GM23338 (cell line): ENCODE measurements around the gene MROH7. TPM values are rescaled to one million over a fixed set of nuclear protein-coding genes. Genes with fewer than 3 reads are reported as not detected.

Experiments used
- ATAC-seq: fragments of 200-7000 bp; cut with Tn5 transposase; 3 replicates; pipeline ENCODE4 v1.9.1; 2020
- DNase-seq: peaks from one replicate; pipeline ENCODE4 v3.0.0-alpha.2; 2015; ENCODE audit warnings: low spot score
- H2AFZ ChIP-seq: fragments of 200-600 bp; sonication (generic); 2 replicates; pipeline ENCODE4 v1.8.0; 2016; ENCODE audit warnings: antibody characterized with exemption, mild to moderate bottlenecking, moderate library complexity
- H3F3A ChIP-seq: fragments of 200-600 bp; sonication (generic); replicated peaks from 2 replicates; pipeline ENCODE4 v1.8.0; 2017; ENCODE audit warnings: antibody characterized with exemption, mixed run types, low read depth
- H3K27ac ChIP-seq: fragments of 200-600 bp; sonication (generic); 2 replicates; pipeline ENCODE4 v1.6.1; 2016; ENCODE audit warnings: low read depth
- H3K27me3 ChIP-seq: fragments of 200-600 bp; sonication (generic); 2 replicates; pipeline ENCODE4 v1.8.0; 2016; ENCODE audit warnings: mild to moderate bottlenecking, mixed run types, moderate library complexity; ENCODE audit not compliant: insufficient read depth
- H3K36me3 ChIP-seq: fragments of 200-600 bp; sonication (generic); 2 replicates; pipeline ENCODE4 v1.8.0; 2016; ENCODE audit warnings: mild to moderate bottlenecking; ENCODE audit not compliant: insufficient read depth
- H3K4me1 ChIP-seq: fragments of 200-600 bp; sonication (generic); 2 replicates; pipeline ENCODE4 v1.8.0; 2016; ENCODE audit warnings: mild to moderate bottlenecking, moderate library complexity; ENCODE audit not compliant: insufficient read depth
- H3K4me2 ChIP-seq: fragments of 200-600 bp; sonication (generic); 2 replicates; pipeline ENCODE4 v1.7.1; 2017; ENCODE audit warnings: mixed run types
- H3K4me3 ChIP-seq: fragments of 200-600 bp; sonication (generic); 2 replicates; pipeline ENCODE4 v1.6.1; 2016; ENCODE audit warnings: mixed run types
- H3K79me2 ChIP-seq: fragments of 200-600 bp; sonication (generic); replicated peaks from 2 replicates; pipeline ENCODE4 v1.8.0; 2017; ENCODE audit warnings: mild to moderate bottlenecking; ENCODE audit not compliant: insufficient read depth
- H3K9me2 ChIP-seq: fragments of 200-600 bp; sonication (generic); 2 replicates; pipeline ENCODE4 v1.8.0; 2017; ENCODE audit not compliant: insufficient read depth
- H4K20me1 ChIP-seq: fragments of 200-600 bp; sonication (generic); replicated peaks from 2 replicates; pipeline ENCODE4 v1.8.0; 2017; ENCODE audit warnings: mild to moderate bottlenecking; ENCODE audit not compliant: insufficient read depth
- H3K27ac Mint-ChIP-seq: 2 replicates; pipeline ENCODE4 v1.8.0; 2020; ENCODE audit warnings: inconsistent platforms, mild to moderate bottlenecking, moderate library complexity, mixed read lengths
- H3K27me3 Mint-ChIP-seq: 3 replicates; pipeline ENCODE4 v1.8.0; 2022; ENCODE audit warnings: low read depth, mild to moderate bottlenecking, moderate library complexity, mixed read lengths, inconsistent platforms; ENCODE audit not compliant: insufficient read depth, poor library complexity
- H3K36me3 Mint-ChIP-seq: 3 replicates; pipeline ENCODE4 v1.8.0; 2021; ENCODE audit warnings: low read depth, mild to moderate bottlenecking, inconsistent platforms, moderate library complexity, mixed read lengths
- H3K4me1 Mint-ChIP-seq: 3 replicates; pipeline ENCODE4 v1.8.0; 2020; ENCODE audit warnings: mild to moderate bottlenecking, inconsistent platforms, mixed read lengths
- H3K4me3 Mint-ChIP-seq: 3 replicates; pipeline ENCODE4 v1.8.0; 2021; ENCODE audit warnings: moderate library complexity, mild to moderate bottlenecking, inconsistent platforms, mixed read lengths
- H3K9me3 Mint-ChIP-seq: 3 replicates; pipeline ENCODE4 v1.8.0; 2020; ENCODE audit warnings: moderate library complexity, mild to moderate bottlenecking, inconsistent platforms, mixed read lengths
- CREB1 ChIP-seq: fragments of 250-450 bp; sonication (Bioruptor Pico); IDR thresholded peaks from 2 replicates; pipeline ENCODE4 v1.5.0; 2020; ENCODE audit warnings: low read depth, mild to moderate bottlenecking, moderate library complexity
- CTCF ChIP-seq, 2 experiments: fragments of 200-600 bp in 1 of 2; sonication (generic) in 1 of 2; conservative IDR thresholded peaks; 2 replicates each; pipeline versions ENCODE4 v1.5.1 to v1.6.1; 2016 to 2017; ENCODE audit warnings: antibody characterized with exemption in 2 of 2, low read depth in 2 of 2, mild to moderate bottlenecking in 2 of 2, moderate library complexity in 1 of 2
- EZH2 ChIP-seq: fragments of 200-600 bp; sonication (generic); IDR thresholded peaks from one replicate; pipeline ENCODE4 v1.8.0; 2017; ENCODE audit warnings: antibody characterized with exemption, mild to moderate bottlenecking, low read depth; ENCODE audit not compliant: unreplicated experiment
- EZH2phosphoT487 ChIP-seq: fragments of 200-600 bp; sonication (generic); IDR thresholded peaks from one replicate; pipeline ENCODE4 v1.8.1; 2018; ENCODE audit warnings: antibody characterized with exemption; ENCODE audit not compliant: unreplicated experiment
- POLR2AphosphoS5 ChIP-seq: IDR thresholded peaks from 2 replicates; pipeline ENCODE4 v1.6.1; 2016; ENCODE audit warnings: antibody characterized with exemption, low read depth
- STAT1 ChIP-seq: IDR thresholded peaks from one replicate; pipeline ENCODE4 v1.6.1; 2016; ENCODE audit warnings: antibody characterized with exemption; ENCODE audit not compliant: unreplicated experiment
- ZNF114 ChIP-seq: fragments of 250-450 bp; sonication (Bioruptor Pico); IDR thresholded peaks from 2 replicates; pipeline ENCODE4 v1.5.0; 2020; ENCODE audit warnings: mild to moderate bottlenecking, moderate library complexity
- ZNF331 ChIP-seq: fragments of 250-450 bp; sonication (Bioruptor Pico); IDR thresholded peaks from 2 replicates; pipeline ENCODE4 v1.5.0; 2020; ENCODE audit warnings: low read depth, mild to moderate bottlenecking, moderate library complexity
- ZNF462 ChIP-seq: fragments of 250-450 bp; sonication (Bioruptor Pico); IDR thresholded peaks from 2 replicates; pipeline ENCODE4 v1.5.0; 2020; ENCODE audit warnings: mild to moderate bottlenecking, moderate library complexity
- polyA plus RNA-seq: library from polyadenylated mRNA; unstranded; fragments of >200 nt; fragmentation: Nextera tagmentation; extraction: Ambion mirVana; gene quantifications from 2 replicates; pipeline ENCODE4 v1.2.1, GENCODE V29; 2016
- total RNA-seq: library from RNA; depleted of rRNA; stranded (reverse); fragments of >200 nt; shearing (Covaris generic); gene quantifications from 2 replicates; pipeline ENCODE4 v1.2.3, GENCODE V29; 2014
- TF ChIP-seq, protein P1 (sequence below): IDR thresholded peaks from 2 replicates; pipeline ENCODE4 v1.6.1; 2016; ENCODE audit warnings: antibody characterized with exemption

MROH7 gene
- total and polyA plus RNA-seq, 2 experiments from 2014 or later, result 0.17 TPM; not detected in 1

- TF ChIP-seq CTCF (conservative IDR thresholded peaks at IDR 0.05; ENCODE audit: low read depth in 2 of 2) (no peak), ZNF114 (CRISPR knock-in tag) (no peak), CREB1 (CRISPR knock-in tag) (no peak)
Measured at GRCh38 chr1:54745274-54745673, 103.7 kb downstream of the MROH7 start (continued).

DNA sequence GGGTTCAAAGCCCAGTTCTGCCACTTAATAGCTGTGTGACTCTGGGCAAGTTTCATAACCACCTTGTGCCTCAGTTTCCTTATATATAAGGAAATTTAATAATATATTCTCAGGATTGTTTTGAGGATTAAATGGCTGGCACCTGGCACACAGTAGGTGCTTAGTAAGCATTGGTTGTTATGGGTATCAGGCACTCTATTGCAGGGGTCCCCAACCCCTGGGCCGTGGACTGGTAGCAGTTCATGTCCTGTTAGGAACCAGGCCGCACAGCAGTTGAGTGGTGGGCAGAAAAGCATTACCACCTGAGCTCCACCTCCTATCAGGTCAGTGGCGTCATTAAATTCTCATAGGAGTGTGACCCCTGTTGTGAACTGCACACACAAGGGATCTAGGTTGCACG is 104.3 kb downstream of the MROH7 start:
- DNase-seq, result no peak
- no peaks in the 10 kb centered on the region for H3K9me2 ChIP-seq
- H3K27ac ChIP-seq, result no peak overlapping the region
- no peaks in the 10 kb centered on the region; the same call in 1 of the 2 replicates for H3K36me3 ChIP-seq
- no peaks in the 10 kb centered on the region for H3F3A ChIP-seq
- H3K79me2 ChIP-seq, result no peaks in the 10 kb centered on the region
- no peak overlapping the region for H2AFZ ChIP-seq
- Mint-ChIP-seq H3K27ac (no peak overlapping the region), H3K27me3 (peaks cover 10% of the 10 kb centered on the region), H3K9me3 (peaks cover 2% of the 10 kb centered on the region; the same call in 1 of the 3 replicates), H3K4me3 (no peak overlapping the region), H3K36me3 (peaks cover 21% of the 10 kb centered on the region), H3K4me1 (peaks cover 2% of the 10 kb centered on the region; the same call in 2 of the 3 replicates)
- ATAC-seq, result no peak
- H3K27me3 ChIP-seq, result no peaks in the 10 kb centered on the region
- no peak overlapping the region for H3K4me2 ChIP-seq
- no peak overlapping the region for H3K4me3 ChIP-seq
- no peaks in the 10 kb centered on the region for H3K4me1 ChIP-seq
- H4K20me1 ChIP-seq, result no peaks in the 10 kb centered on the region; the same call in 1 of the 2 replicates
- TF ChIP-seq CREB1 (CRISPR knock-in tag), result no peak
- TF ChIP-seq ZNF331, result no peak
- no peak for TF ChIP-seq CTCF (conservative IDR thresholded peaks at IDR 0.05; ENCODE audit: low read depth in 2 of 2)
- TF ChIP-seq ZNF462, result no peak
- no peak for TF ChIP-seq EZH2
- TF ChIP-seq ZNF114 (CRISPR knock-in tag), result no peak
- TF ChIP-seq POLR2AphosphoS5, result no peak
- no peak for TF ChIP-seq STAT1
- TF ChIP-seq EZH2phosphoT487, result no peak
- TF ChIP-seq, protein P1, sequence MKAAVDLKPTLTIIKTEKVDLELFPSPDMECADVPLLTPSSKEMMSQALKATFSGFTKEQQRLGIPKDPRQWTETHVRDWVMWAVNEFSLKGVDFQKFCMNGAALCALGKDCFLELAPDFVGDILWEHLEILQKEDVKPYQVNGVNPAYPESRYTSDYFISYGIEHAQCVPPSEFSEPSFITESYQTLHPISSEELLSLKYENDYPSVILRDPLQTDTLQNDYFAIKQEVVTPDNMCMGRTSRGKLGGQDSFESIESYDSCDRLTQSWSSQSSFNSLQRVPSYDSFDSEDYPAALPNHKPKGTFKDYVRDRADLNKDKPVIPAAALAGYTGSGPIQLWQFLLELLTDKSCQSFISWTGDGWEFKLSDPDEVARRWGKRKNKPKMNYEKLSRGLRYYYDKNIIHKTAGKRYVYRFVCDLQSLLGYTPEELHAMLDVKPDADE, result no peak
